AG09309 (cell line): Measurements from ENCODE around the gene PTPN7.

Experiments
- DNase-seq: peaks from one replicate; pipeline ENCODE4 v3.0.0-alpha.2; 2010; ENCODE audit warnings: low read depth
- H3K4me3 ChIP-seq: 2 replicates; pipeline ENCODE4 v1.5.1; 2011; ENCODE audit warnings: mild to moderate bottlenecking, low read depth, low read length, moderate library complexity; ENCODE audit not compliant: control insufficient read depth
- CTCF ChIP-seq: IDR thresholded peaks from 2 replicates; pipeline ENCODE4 v1.5.1; 2011; ENCODE audit warnings: mild to moderate bottlenecking, low read depth, low read length, inconsistent platforms; ENCODE audit not compliant: insufficient read depth, control insufficient read depth; ENCODE audit errors: missing control alignments

The PTPN7 gene

GRCh38 chr1:202162047-202162417, 1.6 kb upstream of the PTPN7 start:
- no peak overlapping the region for H3K4me3 ChIP-seq
- DNase-seq, result no peak
- no peak for TF ChIP-seq CTCF

GRCh38 chr1:202161151-202162046, 997 bp upstream of the PTPN7 start:
- TF ChIP-seq CTCF, result no peak
- H3K4me3 ChIP-seq, result no peak overlapping the region
- DNase-seq, result no peak

- no peak for DNase-seq
- no peak overlapping the region for H3K4me3 ChIP-seq
- TF ChIP-seq CTCF, result no peak
These were observed 649 bp downstream of the PTPN7 start for GRCh38 chr1:202159534-202160371.

GRCh38 chr1:202158810-202159533, 1.4 kb downstream of the PTPN7 start:
- no peak for DNase-seq
- H3K4me3 ChIP-seq, result no peak overlapping the region
- no peak for TF ChIP-seq CTCF

- TF ChIP-seq CTCF, result no peak
- DNase-seq, result no peak
- H3K4me3 ChIP-seq, result no peak overlapping the region
These were observed 2.5 kb downstream of the PTPN7 start for GRCh38 chr1:202157945-202158344.

- TF ChIP-seq CTCF, result no peak
These were observed 3.8 kb downstream of the PTPN7 start for GRCh38 chr1:202156590-202156989.

More at GRCh38 chr1:202156590-202156989, 3.8 kb downstream of the PTPN7 start:
- DNase-seq, result no peak
- H3K4me3 ChIP-seq, result no peak overlapping the region
